T47D (cell line): ENCODE data around the gene CMTM6.

Source experiments
- DNase-seq, 2 experiments: peaks; one replicate each; pipeline versions ENCODE4 v3.0.0 to v3.0.0-alpha.2; 2011 to 2012; ENCODE audit warnings: low read depth in 1 of 2, low spot score in 1 of 2
- JUND ChIP-seq: IDR thresholded peaks from 2 replicates; pipeline ENCODE4 v1.6.1; 2012; ENCODE audit warnings: low read depth
- in situ Hi-C: cut with HindIII; loops from 2 replicates; pipeline ENCODE4 v1.10.0; 2016; ENCODE audit warnings: low sequenced_read_pairs, low pct_unique_long_range_greater_than_20kb

Gene CMTM6

DNA sequence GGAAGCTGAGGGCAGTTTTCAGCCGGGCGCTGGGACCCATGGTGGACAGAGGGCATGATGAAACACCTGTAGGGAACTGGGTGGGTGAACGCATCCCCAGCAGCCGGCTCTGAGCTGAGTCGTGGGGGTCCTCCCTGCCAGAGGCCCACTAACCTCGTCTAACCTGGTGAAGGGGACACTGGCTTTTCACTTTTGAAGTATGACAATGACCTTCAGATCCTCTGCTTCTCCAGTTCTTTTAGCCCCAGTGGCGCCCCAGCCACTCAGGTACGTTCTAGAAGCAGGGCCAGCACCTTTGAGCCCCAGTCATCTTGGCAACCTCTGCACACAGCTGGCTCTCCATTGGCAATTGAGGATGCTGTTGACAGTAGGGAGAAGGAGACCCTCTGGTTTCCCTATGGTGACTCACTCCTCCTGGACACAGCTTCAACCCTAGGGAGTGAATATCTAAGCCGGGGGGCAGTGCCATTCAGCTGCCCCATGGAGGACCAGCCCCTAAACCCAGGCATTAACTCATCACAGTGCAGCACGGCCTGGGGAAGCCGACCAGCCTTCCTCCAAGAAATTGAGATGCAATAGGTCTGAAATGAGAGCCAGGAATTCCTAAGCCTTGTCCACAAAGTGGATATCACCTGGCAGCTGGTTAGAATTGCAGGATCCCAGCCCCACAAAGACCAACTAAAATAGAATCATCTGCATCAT, 46.1 kb downstream of the CMTM6 start:
- DNase-seq = no peak
- in situ Hi-C loops = no loop called here
- no peak for TF ChIP-seq JUND

DNA sequence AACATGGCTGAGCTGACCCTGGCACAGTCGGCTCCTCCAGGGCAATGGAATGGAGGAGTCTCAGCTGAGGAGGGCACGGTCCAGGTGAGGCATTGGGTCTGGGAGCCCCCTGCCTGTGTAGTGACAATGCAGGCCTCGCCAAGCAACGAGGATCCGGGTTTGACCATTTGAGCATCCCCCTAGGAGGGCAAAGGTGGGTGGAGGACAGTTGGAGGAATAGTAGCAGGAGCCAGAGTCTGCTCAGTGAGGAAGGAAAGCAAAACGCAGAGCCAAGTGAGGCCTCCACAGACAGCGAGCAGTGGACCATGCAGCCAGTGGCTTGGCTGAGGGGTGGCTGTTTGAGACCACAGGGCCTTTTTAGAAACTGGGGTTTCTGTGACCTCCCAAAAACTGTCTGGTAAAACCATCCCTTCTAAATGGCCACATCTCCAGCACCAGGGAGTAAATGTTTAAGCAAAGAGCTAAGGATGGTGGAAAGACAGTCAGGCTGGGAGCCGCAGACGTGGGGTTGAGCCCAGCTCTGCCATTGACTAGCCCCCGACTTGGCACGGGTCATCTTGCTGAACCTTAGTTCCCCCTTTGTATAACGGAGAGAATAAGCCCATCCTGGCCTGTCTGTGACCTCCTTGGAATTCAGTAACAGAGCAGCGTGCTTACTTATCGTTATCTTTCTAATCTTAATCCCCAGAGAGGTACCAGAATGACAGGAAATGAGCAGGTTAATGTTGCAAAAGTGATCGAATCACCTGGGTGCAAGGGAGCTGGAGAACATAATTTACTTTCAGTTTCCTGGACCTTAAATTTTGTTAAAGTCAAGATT, 46.8 kb downstream of the CMTM6 start:
- in situ Hi-C loops = no loop called here
- peak in 1 of 2 experiments; percentile 54 for DNase-seq
- no peak for TF ChIP-seq JUND

DNA sequence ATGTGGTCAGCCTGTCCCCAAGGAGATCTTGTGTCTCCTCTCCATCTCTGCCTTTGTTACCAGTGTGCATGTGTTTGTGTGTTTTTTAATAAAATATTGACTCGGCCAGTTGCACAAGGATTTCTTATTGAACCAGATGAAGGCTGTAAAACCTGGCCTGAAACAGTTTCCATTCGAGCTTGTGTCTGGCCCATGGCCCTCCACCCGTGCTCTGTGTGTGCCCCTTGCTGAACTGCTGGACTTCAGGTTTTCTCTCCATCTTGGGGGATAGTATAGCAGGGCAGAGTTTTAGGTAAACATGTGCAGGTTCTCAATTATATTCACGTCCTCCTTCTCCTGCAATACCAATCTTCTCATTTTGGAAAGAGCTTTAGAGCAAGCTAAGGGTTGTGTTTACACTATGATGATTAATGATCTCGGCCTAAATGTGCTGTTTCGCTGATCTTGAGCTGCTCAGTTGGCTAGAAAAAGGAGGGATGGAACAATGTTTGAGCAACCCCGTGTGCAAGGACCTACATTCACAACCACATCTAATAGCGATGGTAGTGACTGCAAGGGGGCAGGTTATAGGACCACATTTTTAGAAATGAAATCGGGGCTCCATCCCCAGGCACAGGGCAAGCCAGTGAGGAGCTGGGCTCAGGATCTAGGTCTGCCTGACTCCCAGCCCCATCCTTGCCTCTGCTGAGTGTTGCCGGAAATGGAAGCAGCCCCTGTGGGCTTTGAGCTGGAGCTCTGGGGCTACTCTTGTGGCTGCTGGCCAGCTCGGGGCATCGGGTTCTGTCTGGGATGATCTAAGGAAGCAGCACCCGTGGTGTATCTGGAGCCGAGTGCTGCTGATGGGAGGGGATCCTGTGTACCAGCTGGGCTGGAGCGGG, 47.7 kb downstream of the CMTM6 start:
- in situ Hi-C loops = no loop called here

DNA sequence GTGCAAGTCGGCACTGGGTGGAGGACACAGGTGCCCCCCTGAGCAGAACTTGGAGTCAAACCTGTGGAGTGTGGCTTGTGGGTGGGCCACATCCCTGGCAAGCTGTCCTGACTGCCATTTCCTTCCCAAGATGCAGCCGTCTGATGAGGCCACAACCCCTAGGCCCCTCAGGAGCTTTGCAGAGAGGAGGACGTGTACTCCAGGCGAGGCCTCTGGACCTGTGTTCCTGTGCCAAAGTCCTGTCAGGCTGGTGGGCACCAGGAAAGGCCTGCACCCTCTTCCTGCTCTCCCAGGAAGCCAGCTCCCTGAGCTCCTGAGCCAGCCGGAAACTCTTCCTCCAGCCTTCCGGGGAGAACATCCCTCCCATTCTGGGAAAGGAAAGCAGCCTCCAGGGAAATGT, 48.5 kb downstream of the CMTM6 start:
- no peak for DNase-seq
- no peak for TF ChIP-seq JUND
- in situ Hi-C loops = no loop called here

More for the DNA sequence above, 47.7 kb downstream of the CMTM6 start:
- DNase-seq = no peak
- TF ChIP-seq JUND = no peak

DNA sequence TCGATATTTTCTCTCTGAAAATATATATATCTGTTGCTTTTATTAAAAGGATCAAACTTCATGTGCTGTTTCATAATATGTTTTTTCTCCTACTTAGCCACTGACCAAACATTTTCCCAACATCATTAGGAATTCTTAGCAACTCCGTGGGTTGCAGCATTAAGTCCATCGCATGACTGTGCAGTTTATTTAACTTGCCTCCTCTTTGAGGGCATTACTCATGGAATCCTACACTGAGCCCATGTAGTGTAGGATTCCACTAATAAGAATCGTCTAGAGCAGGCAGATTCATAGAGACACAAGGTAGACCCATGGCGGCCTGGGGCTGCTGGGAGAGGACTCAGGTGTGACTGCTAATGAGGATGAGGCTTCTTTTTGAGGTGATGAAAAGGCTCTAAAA, 49.3 kb downstream of the CMTM6 start:
- DNase-seq = no peak
- in situ Hi-C loops = no loop called here
- no peak for TF ChIP-seq JUND

DNA sequence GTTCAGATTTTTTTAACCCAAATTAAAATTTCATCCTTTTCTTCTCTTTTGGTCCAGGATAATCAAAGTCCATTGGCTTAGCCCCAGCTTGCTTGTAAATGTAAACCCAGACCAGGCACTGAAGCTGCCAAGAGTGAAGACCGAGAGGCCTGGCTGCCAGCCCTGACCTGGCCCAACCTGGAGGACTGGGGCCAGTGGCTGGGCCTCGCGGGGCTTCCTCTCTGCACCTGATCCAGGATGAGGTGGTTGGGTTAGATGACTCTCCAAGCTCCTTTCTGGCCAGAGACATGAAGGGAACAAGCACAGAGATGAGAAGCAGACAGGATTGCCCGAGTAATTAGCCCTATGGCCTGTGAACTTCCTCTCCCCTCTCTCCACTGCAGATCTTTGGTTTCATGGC, 50.6 kb downstream of the CMTM6 start:
- in situ Hi-C loops = no loop called here
- no peak for DNase-seq
- TF ChIP-seq JUND = no peak

DNA sequence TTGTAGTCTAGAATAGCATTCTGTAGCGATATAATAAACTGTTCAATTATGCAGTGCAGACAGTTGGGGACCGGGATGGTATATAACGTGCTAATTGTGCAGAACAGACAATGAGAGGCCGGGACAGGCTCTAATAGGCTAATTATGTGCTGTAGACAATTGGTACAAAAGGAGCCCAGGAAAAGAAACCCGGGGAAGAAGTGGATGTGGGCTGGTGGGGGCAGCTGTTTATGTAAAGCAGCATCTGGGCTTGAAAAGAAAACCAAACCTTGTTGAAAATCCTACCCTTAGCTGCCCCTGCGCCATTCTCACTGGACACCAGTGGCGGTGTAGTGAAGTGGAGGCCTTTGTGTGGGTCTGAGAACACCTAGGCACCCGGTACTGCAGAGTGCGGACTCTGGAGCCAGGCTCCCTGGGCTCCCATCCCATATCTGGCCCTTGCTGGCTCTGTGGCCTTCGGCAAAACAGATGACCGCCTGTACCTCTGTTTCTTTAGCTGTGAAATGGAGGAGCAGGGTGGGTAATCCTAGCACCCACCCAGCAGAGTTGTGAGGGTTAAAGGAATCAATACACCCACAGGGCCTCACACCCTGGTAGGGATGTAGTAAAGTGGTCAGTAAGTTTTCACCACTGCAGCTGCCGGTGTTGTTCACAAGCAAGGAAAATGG, 51.5 kb downstream of the CMTM6 start:
- DNase-seq = no peak
- no peak for TF ChIP-seq JUND
- in situ Hi-C loops = no loop called here

DNA sequence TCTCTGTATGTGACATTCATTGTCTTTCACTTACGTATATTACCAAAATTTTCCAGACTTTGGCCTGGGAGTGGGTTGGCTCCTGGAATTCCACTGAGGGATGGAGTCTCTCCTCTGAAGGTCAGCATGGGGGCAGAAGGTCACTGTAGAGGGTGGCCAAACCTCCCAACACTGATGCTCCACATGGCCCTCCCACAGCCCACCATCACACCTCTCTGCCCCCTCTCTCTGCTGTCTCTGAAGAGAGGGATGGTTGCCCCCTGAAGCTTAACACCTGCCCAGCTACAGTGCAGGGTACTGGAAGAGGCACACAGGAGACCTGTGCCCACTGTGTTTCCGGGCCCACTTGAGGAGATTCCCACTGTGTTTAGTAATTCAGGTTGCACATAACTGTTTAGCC, 52.2 kb downstream of the CMTM6 start:
- DNase-seq = no peak
- in situ Hi-C loops = no loop called here
- no peak for TF ChIP-seq JUND

DNA sequence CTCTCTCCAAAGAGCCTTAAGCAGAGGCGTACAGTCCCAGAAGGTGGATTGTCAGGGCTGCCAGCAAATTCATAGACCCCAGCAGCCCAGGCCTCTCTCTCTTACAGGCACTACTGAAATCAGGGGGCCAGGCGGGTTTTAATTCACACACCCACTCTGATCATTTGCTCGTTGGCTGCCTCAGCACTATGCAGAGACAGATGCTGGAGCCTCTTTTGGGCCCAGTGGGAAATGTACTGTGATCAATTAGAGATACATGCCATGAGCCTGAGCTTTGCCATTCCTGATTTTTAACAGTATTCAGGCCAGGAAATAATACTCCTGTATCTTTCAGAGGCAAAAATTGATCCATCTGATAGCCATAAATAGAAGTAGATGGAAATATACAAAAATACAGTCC, 53.0 kb downstream of the CMTM6 start:
- no peak for TF ChIP-seq JUND
- in situ Hi-C loops = no loop called here
- DNase-seq = no peak

DNA sequence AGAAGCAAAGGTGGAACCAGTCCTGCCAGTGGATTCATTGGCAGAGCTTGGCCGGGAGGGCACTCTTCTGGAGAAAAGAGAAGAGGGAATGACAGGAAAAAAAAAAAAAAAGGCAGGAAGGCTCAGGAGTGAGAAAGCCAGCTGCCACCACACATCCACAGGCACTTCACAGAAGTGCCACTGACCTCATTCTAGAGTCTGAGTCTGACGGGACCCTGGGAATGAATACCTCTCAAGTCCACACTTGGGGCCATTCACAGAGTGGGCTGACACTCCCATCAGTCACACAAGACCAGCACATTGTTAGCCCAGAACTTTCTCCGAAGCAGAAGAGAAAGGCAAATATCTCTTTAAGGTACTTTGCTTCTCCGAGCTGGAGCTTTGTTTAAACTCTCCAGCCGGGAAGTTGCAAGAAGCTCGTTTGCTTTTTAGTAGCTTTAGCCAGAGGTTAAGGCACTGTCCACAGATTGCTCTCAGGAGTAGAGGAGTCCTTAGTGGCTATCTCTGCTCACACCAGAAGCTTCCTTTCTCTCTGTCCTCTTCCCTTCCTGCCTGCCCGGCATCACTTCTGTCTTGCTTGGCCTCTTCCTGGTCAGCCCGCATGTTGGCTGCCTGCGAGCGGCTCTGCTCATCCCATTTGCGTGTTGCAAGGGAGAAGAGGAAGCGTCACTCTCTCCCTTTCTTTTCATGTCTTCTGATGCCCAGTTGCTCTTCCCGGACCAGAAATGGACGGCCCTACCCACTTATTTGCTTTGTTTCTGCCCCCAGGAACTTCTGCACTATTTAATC, 53.8 kb downstream of the CMTM6 start:
- in situ Hi-C loops = no loop called here
- TF ChIP-seq JUND = no peak
- DNase-seq = no peak

DNA sequence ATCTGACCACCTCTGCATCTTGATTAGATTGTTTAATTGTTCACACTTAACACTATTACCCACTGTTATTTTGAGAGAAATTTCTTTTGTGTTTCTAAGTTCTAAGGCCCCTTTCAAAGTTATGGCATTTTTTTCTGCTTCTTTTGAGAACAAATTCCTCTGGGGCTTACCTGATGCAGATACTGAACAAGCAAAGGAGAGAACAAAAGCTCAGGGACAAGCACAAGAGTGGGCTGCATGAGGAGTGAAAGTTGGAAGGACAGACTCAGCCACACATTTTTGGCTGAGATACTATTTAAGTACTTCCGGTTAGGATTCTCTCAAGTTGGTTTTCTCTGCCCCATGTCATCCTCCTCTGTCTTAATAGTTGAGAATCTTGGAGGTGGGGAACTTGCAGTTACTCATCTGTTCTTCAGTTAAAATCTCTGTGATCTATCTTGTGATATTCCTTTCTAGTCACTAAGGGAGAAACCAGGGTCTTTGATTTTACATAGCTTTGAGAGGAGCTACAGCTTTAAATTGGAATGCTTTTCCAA, 54.7 kb downstream of the CMTM6 start:
- TF ChIP-seq JUND = no peak

More for the DNA sequence above, 54.7 kb downstream of the CMTM6 start:
- in situ Hi-C loops = no loop called here
- DNase-seq = no peak
